K562 (cell line): ENCODE data around the gene POGZ. TPM values are rescaled to one million over a fixed set of nuclear protein-coding genes. Genes with fewer than 3 reads are reported as not detected.
A peak's percentile ranks its signal among the peaks of the same experiment; 100 is the strongest.
"Not testable (repeated sequence)": the region's sequence is repeated elsewhere in the genome, so short reads cannot be mapped to it uniquely, and the experiment has no call there.

ENCODE experiments used
- ATAC-seq: fragments of 200-7000 bp; cut with Tn5 transposase; 3 replicates; pipeline ENCODE4 v1.9.1; 2020; ENCODE audit warnings: moderate library complexity
- BruUV-seq: library from RNA; stranded (reverse); fragments of 400-500 nt; replicated peaks from 2 replicates; lab custom pipeline; 2021; lab: Mats Ljungman, UMichigan
- CTCF ChIA-PET: fragments of 300-600 bp; formaldehyde crosslinking; extraction: SDS; loops from one replicate; lab custom pipeline; 2021; ENCODE audit warnings: low intra/inter-chr PET ratio; lab: Yijun Ruan, JAX
- POLR2A ChIA-PET: fragments of 300-600, 350-650 bp; sonication (Branson Sonifier 250); formaldehyde crosslinking; extraction: SDS; loops from one replicate; lab custom pipeline; 2021; ENCODE audit warnings: antibody characterized with exemption, inconsistent platforms; lab: Yijun Ruan, JAX
- DNase-seq, 4 experiments: peaks; one replicate each; pipeline versions ENCODE4 v3.0.0 to v3.0.0-alpha.2; 2011 to 2018; ENCODE audit warnings: low spot score in 3 of 4, mixed read lengths in 3 of 4; ENCODE audit errors: extremely low read depth in 1 of 4
- FAIRE-seq: peaks from 2 replicates; lab custom pipeline; 2011; peaks lifted over from hg19 to GRCh38; lab: Jason Lieb, UNC
- H2AFZ ChIP-seq: 2 replicates; pipeline ENCODE4 v1.6.0; 2011; ENCODE audit warnings: low read depth, low read length, control low read depth, inconsistent platforms
- H3K27ac ChIP-seq: fragments of 200-600 bp; 3 replicates; pipeline ENCODE4 v1.8.0; 2011; ENCODE audit warnings: low read depth, mild to moderate bottlenecking, control low read depth, inconsistent platforms, low read length, moderate library complexity, mixed read lengths; ENCODE audit errors: extremely low read depth
- H3K27me3 ChIP-seq, 2 experiments: fragments of 300-600 bp in 1 of 2; 2 replicates in 1 of 2; 3 replicates in 1 of 2; pipeline versions ENCODE4 v1.6.0 to v1.8.0; 2011; ENCODE audit warnings: inconsistent platforms in 2 of 2, low read length in 2 of 2, mild to moderate bottlenecking in 1 of 2, mixed read lengths in 1 of 2, moderate library complexity in 1 of 2; ENCODE audit not compliant: control insufficient read depth in 2 of 2, insufficient read depth in 2 of 2
- H3K36me3 ChIP-seq: fragments of 300-600 bp; 3 replicates; pipeline ENCODE4 v1.8.0; 2011; ENCODE audit warnings: mild to moderate bottlenecking, low read length, inconsistent platforms; ENCODE audit not compliant: control insufficient read depth, insufficient read depth
- H3K4me1 ChIP-seq, 2 experiments: fragments of 200-600 bp in 1 of 2; replicated peaks in 1 of 2; 2 replicates in 1 of 2; 3 replicates in 1 of 2; pipeline versions ENCODE4 v1.5.1 to v1.8.0; 2011; ENCODE audit warnings: inconsistent platforms in 2 of 2, low read length in 2 of 2, mild to moderate bottlenecking in 1 of 2, mixed read lengths in 1 of 2, moderate library complexity in 1 of 2; ENCODE audit not compliant: control insufficient read depth in 2 of 2, insufficient read depth in 2 of 2
- H3K4me2 ChIP-seq: 2 replicates; pipeline ENCODE4 v1.6.1; 2011; ENCODE audit warnings: low read length, control low read depth, inconsistent platforms, mixed read lengths; ENCODE audit not compliant: insufficient read depth
- H3K4me3 ChIP-seq: fragments of 200-600 bp; sonication (generic), shearing (Covaris generic); 2 replicates; pipeline ENCODE4 v1.5.1; 2016; ENCODE audit warnings: control low read depth, inconsistent platforms
- H3K79me2 ChIP-seq: fragments of 200-600 bp; 3 replicates; pipeline ENCODE4 v1.8.0; 2011; ENCODE audit warnings: low read length, inconsistent platforms; ENCODE audit not compliant: control insufficient read depth, insufficient read depth
- H3K9ac ChIP-seq, 2 experiments: 2 replicates each; pipeline versions ENCODE4 v1.6.0 to v1.6.1; 2011; ENCODE audit warnings: low read depth in 2 of 2, low read length in 2 of 2, control low read depth in 1 of 2, inconsistent platforms in 1 of 2, mild to moderate bottlenecking in 1 of 2, mixed read lengths in 1 of 2; ENCODE audit not compliant: insufficient read depth in 1 of 2
- H3K9me1 ChIP-seq: one replicate; pipeline ENCODE4 v1.6.0; 2011; ENCODE audit warnings: inconsistent platforms, mild to moderate bottlenecking, low read length, moderate library complexity; ENCODE audit not compliant: control insufficient read depth, insufficient read depth
- H3K9me3 ChIP-seq: replicated peaks from 2 replicates; pipeline ENCODE4 v1.5.1; 2011; ENCODE audit warnings: low read depth, low read length, inconsistent platforms; ENCODE audit not compliant: control insufficient read depth, insufficient read depth
- H4K20me1 ChIP-seq: replicated peaks from 2 replicates; pipeline ENCODE4 v1.6.1; 2011; ENCODE audit warnings: low read length, inconsistent platforms, mixed read lengths; ENCODE audit not compliant: control insufficient read depth, insufficient read depth
- ATF3 ChIP-seq, 2 experiments: fragments of 450-650 bp in 1 of 2; sonication (generic) in 1 of 2; formaldehyde crosslinking in 1 of 2; IDR thresholded peaks in 1 of 2; conservative IDR thresholded peaks in 1 of 2; 2 replicates each; pipeline versions ENCODE4 v1.6.1 to v1.8.1; 2016 to 2023; ENCODE audit warnings: mild to moderate bottlenecking in 2 of 2, moderate library complexity in 2 of 2, inconsistent platforms in 1 of 2, missing genetic modification reagents in 1 of 2
- HNRNPUL1 ChIP-seq: fragments of 200-400 bp; formaldehyde crosslinking; IDR thresholded peaks from 2 replicates; pipeline ENCODE4 v1.6.1; 2017; ENCODE audit warnings: low read length
- REST ChIP-seq, 2 experiments: fragments of 450-650 bp; formaldehyde crosslinking in 1 of 2; IDR thresholded peaks; 2 replicates each; pipeline versions ENCODE4 v1.4.0 to v1.6.1; 2014 to 2020; ENCODE audit warnings: mild to moderate bottlenecking in 2 of 2, borderline replicate concordance in 1 of 2, low read depth in 1 of 2
- WGBS: fragments of 100-300 bp; shearing (Covaris generic); methylation state at CpG from one replicate; pipeline ENCODE4 v1.1.6; 2016; ENCODE audit warnings: low coverage, mixed read lengths; ENCODE audit not compliant: insufficient coverage; ENCODE audit errors: missing lambda C conversion rate; 5-methylcytosine and 5-hydroxymethylcytosine counted together
- in situ Hi-C: fragments of 300-500 bp; cut with MboI; formaldehyde crosslinking; loops from 4 replicates; pipeline ENCODE4 v1.15.0; 2018; ENCODE audit warnings: inconsistent platforms, mixed read lengths
- intact Hi-C: fragments of 100-400 bp; cut with micrococcal nuclease; formaldehyde crosslinking; loops from 2 replicates; pipeline ENCODE4 v1.14.2; 2022
- polyA plus RNA-seq, 8 experiments: library from polyadenylated mRNA; depleted of rRNA in 4 of 8; stranded (reverse) in 5 of 8; unstranded in 3 of 8; fragments of >200 nt; fragmentation: Nextera tagmentation in 2 of 8; fragmentation: Illumina TruSeq in 1 of 8; extraction: Ambion mirVana in 2 of 8; extraction: Trizol in 1 of 8; gene quantifications; 2 replicates each; pipeline versions ENCODE4 v1.2.1 to v1.2.3, GENCODE V29; 2011 to 2014; ENCODE audit warnings: inconsistent platforms in 1 of 8, missing spikeins in 1 of 8
- total RNA-seq, 7 experiments: library from RNA; depleted of rRNA in 6 of 7; stranded (reverse); fragments of >200 nt in 6 of 7; fragmentation: Illumina TruSeq in 2 of 7; extraction: Trizol in 2 of 7; gene quantifications; 2 replicates each; pipeline versions ENCODE4 v1.2.1 to v1.2.3, GENCODE V29; 2011 to 2021; ENCODE audit warnings: low replicate concordance in 1 of 7

Gene POGZ
- total and polyA plus RNA-seq, 9 of the 15 experiments (the other 6 are each of a cell fraction or from before 2014, with no cell fraction given), result 9.4 to 40.6 (median 21.6) TPM

- TF ChIP-seq ATF3 (IDR thresholded peaks at IDR 0.05), result peak; percentile 63
- TF ChIP-seq ATF3 (CRISPR knock-in tag; conservative IDR thresholded peaks at IDR 0.05), result no peak
- TF ChIP-seq HNRNPUL1, result no peak
- TF ChIP-seq REST (IDR thresholded peaks at IDR 0.05; ENCODE audit: borderline replicate concordance), result peak; percentile 79; the same call in 1 of the 2 replicates
- TF ChIP-seq REST (CRISPR knock-in tag; IDR thresholded peaks at IDR 0.05; ENCODE audit: low read depth), result no peak
Measured at GRCh38 chr1:151443846-151444782, 15.2 kb downstream of the POGZ start (continued).

- H3K9ac ChIP-seq, H3K4me3 ChIP-seq, in situ Hi-C loops, H4K20me1 ChIP-seq, BruUV-seq, H3K4me2 ChIP-seq, FAIRE-seq, H3K9me1 ChIP-seq, CTCF ChIA-PET, H3K27ac ChIP-seq, intact Hi-C loops, H2AFZ ChIP-seq, H3K4me1 ChIP-seq, H3K27me3 ChIP-seq, ATAC-seq, DNase-seq, H3K9me3 ChIP-seq: not testable (repeated sequence)
- Histone ChIP-seq H3K79me2 (peaks cover 56% of the 10 kb centered on the region), H3K36me3 (peaks cover 39% of the 10 kb centered on the region)
- WGBS, result 86% methylated on average over 8 of the region's 8 CpGs
- POLR2A ChIA-PET, result interaction anchor here (0.7 to 1.4 kb wide), 2 partner anchors 10 kb away, joined by 3 read pairs; no protein-coding TSS in a partner anchor
Measured at GRCh38 chr1:151437396-151437795, 21.9 kb downstream of the POGZ start.
